HG03135 (cell line): Measurements from ENCODE around the gene CAPN7.

Source experiments
- ATAC-seq: cut with Tn5 transposase; IDR thresholded peaks from one replicate; pipeline ENCODE4 v1.9.1; 2021; ENCODE audit warnings: mild to moderate bottlenecking, moderate library complexity; ENCODE audit not compliant: unreplicated experiment

Gene CAPN7

GRCh38 chr3:15272426-15273196 lies 66.6 kb downstream of the CAPN7 start:
- ATAC-seq: no peak

GRCh38 chr3:15273227-15273626 lies 67.2 kb downstream of the CAPN7 start:
- ATAC-seq: no peak

GRCh38 chr3:15276028-15276724 lies 70.1 kb downstream of the CAPN7 start:
- no peak for ATAC-seq

- ATAC-seq: no peak
These were observed 71.9 kb downstream of the CAPN7 start for GRCh38 chr3:15277861-15278500.

- ATAC-seq: no peak
These were observed 73.2 kb downstream of the CAPN7 start for GRCh38 chr3:15279205-15279604.

- ATAC-seq: no peak
These were observed 73.8 kb downstream of the CAPN7 start for GRCh38 chr3:15279671-15280402.

GRCh38 chr3:15280853-15281532 lies 74.9 kb downstream of the CAPN7 start:
- no peak for ATAC-seq

GRCh38 chr3:15281817-15282216 lies 75.8 kb downstream of the CAPN7 start:
- ATAC-seq: no peak

GRCh38 chr3:15283702-15284101 lies 77.7 kb downstream of the CAPN7 start:
- no peak for ATAC-seq

GRCh38 chr3:15284121-15284889 lies 78.3 kb downstream of the CAPN7 start:
- ATAC-seq: no peak

GRCh38 chr3:15286022-15286421 lies 80.0 kb downstream of the CAPN7 start:
- no peak for ATAC-seq

- ATAC-seq: no peak
These were observed 81.7 kb downstream of the CAPN7 start for GRCh38 chr3:15287565-15288330.

GRCh38 chr3:15288331-15289035 lies 82.4 kb downstream of the CAPN7 start:
- no peak for ATAC-seq

GRCh38 chr3:15289661-15290060 lies 83.6 kb downstream of the CAPN7 start:
- ATAC-seq: no peak

- no peak for ATAC-seq
These were observed 84.7 kb downstream of the CAPN7 start for GRCh38 chr3:15290736-15291135.

GRCh38 chr3:15291589-15292541 lies 85.8 kb downstream of the CAPN7 start:
- ATAC-seq: peak; percentile 86

- ATAC-seq: no peak
These were observed 86.9 kb downstream of the CAPN7 start for GRCh38 chr3:15292765-15293522.
